Measurements from ENCODE around the gene CPT2. TPM values are rescaled to one million over a fixed set of nuclear protein-coding genes. Genes with fewer than 3 reads are reported as not detected.

The CPT2 gene
- total and polyA plus RNA-seq, 4 donors: 27.4 to 109 (median 74.8) TPM

DNA sequence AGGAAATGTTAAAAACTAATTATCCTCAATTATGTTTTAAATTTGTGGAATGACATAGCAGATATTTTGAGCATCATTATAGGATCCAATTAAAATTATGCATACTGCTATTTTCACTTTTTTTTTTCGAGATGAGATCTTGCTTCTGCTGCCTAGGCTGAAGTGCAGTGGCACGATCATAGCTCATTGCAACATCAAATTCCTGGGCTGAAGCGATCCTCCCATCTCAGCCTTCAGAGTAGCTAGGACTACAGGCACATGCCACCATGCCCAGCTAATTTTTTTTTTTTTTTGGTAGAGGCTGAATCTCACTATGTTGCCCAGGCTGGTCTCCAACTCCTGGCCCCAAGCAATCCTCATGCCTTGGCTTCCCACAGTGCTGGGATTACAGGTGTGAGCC is 42.9 kb upstream of the CPT2 start:
- H3K36me3 ChIP-seq (ENCODE audit: control insufficient read depth in 4 of 4, insufficient read depth in 3 of 4, low read depth in 1 of 4, low read length in 3 of 4): no peaks in the 10 kb centered on the region
- no peak for DNase-seq (ENCODE audit: low spot score)
- 50% methylated on average over 3 of the region's 3 CpGs for WGBS
- no peaks in the 10 kb centered on the region for H3K9me3 ChIP-seq (ENCODE audit: control insufficient read depth in 4 of 4, low read length in 3 of 4)
- H3K4me3 ChIP-seq (ENCODE audit: low read depth in 1 of 3, low read length in 3 of 3): no peak overlapping the region
- H3K27me3 ChIP-seq (ENCODE audit: control insufficient read depth in 4 of 4, insufficient read depth in 4 of 4, low read length in 3 of 4): no peaks in the 10 kb centered on the region
- H3K4me1 ChIP-seq (ENCODE audit: control insufficient read depth in 4 of 4, insufficient read depth in 4 of 4, low read length in 3 of 4): peaks cover 0 to 2% (median 0%) of the 10 kb centered on the region in 4 donors
- H3K9ac ChIP-seq (ENCODE audit: low read depth in 1 of 2, low read length in 2 of 2): no peak overlapping the region
- no peak overlapping the region for H3K27ac ChIP-seq (ENCODE audit: low read depth in 1 of 2, low read length in 2 of 2)
- no peak for TF ChIP-seq TAF1 (conservative IDR thresholded peaks at IDR 0.05)
- TF ChIP-seq, protein P1, sequence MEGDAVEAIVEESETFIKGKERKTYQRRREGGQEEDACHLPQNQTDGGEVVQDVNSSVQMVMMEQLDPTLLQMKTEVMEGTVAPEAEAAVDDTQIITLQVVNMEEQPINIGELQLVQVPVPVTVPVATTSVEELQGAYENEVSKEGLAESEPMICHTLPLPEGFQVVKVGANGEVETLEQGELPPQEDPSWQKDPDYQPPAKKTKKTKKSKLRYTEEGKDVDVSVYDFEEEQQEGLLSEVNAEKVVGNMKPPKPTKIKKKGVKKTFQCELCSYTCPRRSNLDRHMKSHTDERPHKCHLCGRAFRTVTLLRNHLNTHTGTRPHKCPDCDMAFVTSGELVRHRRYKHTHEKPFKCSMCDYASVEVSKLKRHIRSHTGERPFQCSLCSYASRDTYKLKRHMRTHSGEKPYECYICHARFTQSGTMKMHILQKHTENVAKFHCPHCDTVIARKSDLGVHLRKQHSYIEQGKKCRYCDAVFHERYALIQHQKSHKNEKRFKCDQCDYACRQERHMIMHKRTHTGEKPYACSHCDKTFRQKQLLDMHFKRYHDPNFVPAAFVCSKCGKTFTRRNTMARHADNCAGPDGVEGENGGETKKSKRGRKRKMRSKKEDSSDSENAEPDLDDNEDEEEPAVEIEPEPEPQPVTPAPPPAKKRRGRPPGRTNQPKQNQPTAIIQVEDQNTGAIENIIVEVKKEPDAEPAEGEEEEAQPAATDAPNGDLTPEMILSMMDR (IDR thresholded peaks at IDR 0.05; ENCODE audit: low read depth, low read length, missing input control): no peak
- TF ChIP-seq, protein P2, sequence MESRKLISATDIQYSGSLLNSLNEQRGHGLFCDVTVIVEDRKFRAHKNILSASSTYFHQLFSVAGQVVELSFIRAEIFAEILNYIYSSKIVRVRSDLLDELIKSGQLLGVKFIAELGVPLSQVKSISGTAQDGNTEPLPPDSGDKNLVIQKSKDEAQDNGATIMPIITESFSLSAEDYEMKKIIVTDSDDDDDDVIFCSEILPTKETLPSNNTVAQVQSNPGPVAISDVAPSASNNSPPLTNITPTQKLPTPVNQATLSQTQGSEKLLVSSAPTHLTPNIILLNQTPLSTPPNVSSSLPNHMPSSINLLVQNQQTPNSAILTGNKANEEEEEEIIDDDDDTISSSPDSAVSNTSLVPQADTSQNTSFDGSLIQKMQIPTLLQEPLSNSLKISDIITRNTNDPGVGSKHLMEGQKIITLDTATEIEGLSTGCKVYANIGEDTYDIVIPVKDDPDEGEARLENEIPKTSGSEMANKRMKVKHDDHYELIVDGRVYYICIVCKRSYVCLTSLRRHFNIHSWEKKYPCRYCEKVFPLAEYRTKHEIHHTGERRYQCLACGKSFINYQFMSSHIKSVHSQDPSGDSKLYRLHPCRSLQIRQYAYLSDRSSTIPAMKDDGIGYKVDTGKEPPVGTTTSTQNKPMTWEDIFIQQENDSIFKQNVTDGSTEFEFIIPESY (IDR thresholded peaks at IDR 0.05): no peak
- TF ChIP-seq, protein P3, sequence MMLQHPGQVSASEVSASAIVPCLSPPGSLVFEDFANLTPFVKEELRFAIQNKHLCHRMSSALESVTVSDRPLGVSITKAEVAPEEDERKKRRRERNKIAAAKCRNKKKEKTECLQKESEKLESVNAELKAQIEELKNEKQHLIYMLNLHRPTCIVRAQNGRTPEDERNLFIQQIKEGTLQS (IDR thresholded peaks at IDR 0.05): no peak
- TF ChIP-seq FOXA1 (IDR thresholded peaks at IDR 0.05): no peak
- no peak for TF ChIP-seq YY1 (IDR thresholded peaks at IDR 0.05)
- TF ChIP-seq, protein P4, sequence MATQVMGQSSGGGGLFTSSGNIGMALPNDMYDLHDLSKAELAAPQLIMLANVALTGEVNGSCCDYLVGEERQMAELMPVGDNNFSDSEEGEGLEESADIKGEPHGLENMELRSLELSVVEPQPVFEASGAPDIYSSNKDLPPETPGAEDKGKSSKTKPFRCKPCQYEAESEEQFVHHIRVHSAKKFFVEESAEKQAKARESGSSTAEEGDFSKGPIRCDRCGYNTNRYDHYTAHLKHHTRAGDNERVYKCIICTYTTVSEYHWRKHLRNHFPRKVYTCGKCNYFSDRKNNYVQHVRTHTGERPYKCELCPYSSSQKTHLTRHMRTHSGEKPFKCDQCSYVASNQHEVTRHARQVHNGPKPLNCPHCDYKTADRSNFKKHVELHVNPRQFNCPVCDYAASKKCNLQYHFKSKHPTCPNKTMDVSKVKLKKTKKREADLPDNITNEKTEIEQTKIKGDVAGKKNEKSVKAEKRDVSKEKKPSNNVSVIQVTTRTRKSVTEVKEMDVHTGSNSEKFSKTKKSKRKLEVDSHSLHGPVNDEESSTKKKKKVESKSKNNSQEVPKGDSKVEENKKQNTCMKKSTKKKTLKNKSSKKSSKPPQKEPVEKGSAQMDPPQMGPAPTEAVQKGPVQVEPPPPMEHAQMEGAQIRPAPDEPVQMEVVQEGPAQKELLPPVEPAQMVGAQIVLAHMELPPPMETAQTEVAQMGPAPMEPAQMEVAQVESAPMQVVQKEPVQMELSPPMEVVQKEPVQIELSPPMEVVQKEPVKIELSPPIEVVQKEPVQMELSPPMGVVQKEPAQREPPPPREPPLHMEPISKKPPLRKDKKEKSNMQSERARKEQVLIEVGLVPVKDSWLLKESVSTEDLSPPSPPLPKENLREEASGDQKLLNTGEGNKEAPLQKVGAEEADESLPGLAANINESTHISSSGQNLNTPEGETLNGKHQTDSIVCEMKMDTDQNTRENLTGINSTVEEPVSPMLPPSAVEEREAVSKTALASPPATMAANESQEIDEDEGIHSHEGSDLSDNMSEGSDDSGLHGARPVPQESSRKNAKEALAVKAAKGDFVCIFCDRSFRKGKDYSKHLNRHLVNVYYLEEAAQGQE (IDR thresholded peaks at IDR 0.05): no peak
- no peak for TF ChIP-seq FOXA2 (IDR thresholded peaks at IDR 0.05)
- TF ChIP-seq GABPA (IDR thresholded peaks at IDR 0.05 in 1 of 2, conservative IDR thresholded peaks at IDR 0.05 in 1 of 2): no peak
- no peak for TF ChIP-seq SP1 (IDR thresholded peaks at IDR 0.05)
- no peak for TF ChIP-seq EGR1 (IDR thresholded peaks at IDR 0.05; ENCODE audit: low read depth in 2 of 2)
- no peak for TF ChIP-seq NR2F2 (IDR thresholded peaks at IDR 0.05)
- no peak for TF ChIP-seq HNF4G (IDR thresholded peaks at IDR 0.05)
- no peak for TF ChIP-seq RXRA (IDR thresholded peaks at IDR 0.05)
- TF ChIP-seq, protein P5, sequence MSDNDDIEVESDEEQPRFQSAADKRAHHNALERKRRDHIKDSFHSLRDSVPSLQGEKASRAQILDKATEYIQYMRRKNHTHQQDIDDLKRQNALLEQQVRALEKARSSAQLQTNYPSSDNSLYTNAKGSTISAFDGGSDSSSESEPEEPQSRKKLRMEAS (IDR thresholded peaks at IDR 0.05): no peak
- no peak for TF ChIP-seq JUND (IDR thresholded peaks at IDR 0.05)
- no peak for TF ChIP-seq RAD21 (IDR thresholded peaks at IDR 0.05)
- no peak for TF ChIP-seq HNF4A (conservative IDR thresholded peaks at IDR 0.05)

All from liver (tissue), 9 donors.